ACC112 (cell line): ENCODE data around the gene AAK1.
"Not testable (repeated sequence)": the region's sequence is repeated elsewhere in the genome, so short reads cannot be mapped to it uniquely, and the experiment has no call there.

Source experiments
- H2AFZ ChIP-seq: fragments of 200-600 bp; sonication (generic); one replicate; pipeline ENCODE4 v1.6.0; 2017; ENCODE audit warnings: antibody characterized with exemption, low read length; ENCODE audit not compliant: unreplicated experiment
- H3K27ac ChIP-seq: fragments of 200-600 bp; sonication (generic); 2 replicates; pipeline ENCODE4 v1.5.1; 2014; ENCODE audit warnings: low read depth, mild to moderate bottlenecking, antibody characterized with exemption, low read length, moderate library complexity
- H3K27me3 ChIP-seq: fragments of 200-600 bp; sonication (generic); 2 replicates; pipeline ENCODE4 v1.6.1; 2014; ENCODE audit warnings: mild to moderate bottlenecking, antibody characterized with exemption, low read length, moderate library complexity, mixed read lengths; ENCODE audit not compliant: insufficient read depth
- H3K36me3 ChIP-seq: fragments of 200-600 bp; sonication (generic); 2 replicates; pipeline ENCODE4 v1.6.1; 2016; ENCODE audit warnings: mild to moderate bottlenecking, antibody characterized with exemption, low read length, moderate library complexity, mixed read lengths; ENCODE audit not compliant: insufficient read depth
- H3K4me1 ChIP-seq: fragments of 200-600 bp; sonication (generic); one replicate; pipeline ENCODE4 v1.6.1; 2016; ENCODE audit warnings: low read length, mixed read lengths; ENCODE audit not compliant: insufficient read depth, unreplicated experiment, control insufficient read depth
- H3K4me3 ChIP-seq: fragments of 200-600 bp; sonication (generic); 2 replicates; pipeline ENCODE4 v1.5.1; 2014; ENCODE audit warnings: mild to moderate bottlenecking, low read depth, low read length
- H3K79me2 ChIP-seq: fragments of 200-600 bp; sonication (generic); one replicate; pipeline ENCODE4 v1.6.0; 2016; ENCODE audit warnings: low read length; ENCODE audit not compliant: control insufficient read depth, unreplicated experiment, insufficient read depth

AAK1 gene

DNA sequence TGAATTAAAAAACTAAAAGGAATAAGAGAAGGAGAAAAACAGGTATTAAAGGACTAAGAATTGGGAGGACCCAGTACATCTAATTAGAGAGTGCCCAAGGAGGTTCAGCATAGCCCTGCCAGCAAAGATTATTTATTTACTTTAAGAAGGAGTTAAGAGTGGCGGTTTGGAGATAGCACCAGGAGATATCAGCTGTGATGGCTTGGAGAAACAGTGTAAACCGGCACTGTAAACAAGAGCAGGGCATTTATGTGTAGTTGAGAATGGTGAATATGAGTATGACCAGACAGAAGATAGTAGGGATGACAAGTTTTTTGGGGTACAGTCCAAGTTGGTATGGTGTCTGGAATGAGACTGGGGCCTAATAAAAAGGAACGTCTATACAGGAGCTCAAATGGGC, 199.9 kb downstream of the AAK1 start:
- H2AFZ ChIP-seq, H3K27ac ChIP-seq, H3K4me1 ChIP-seq, H3K4me3 ChIP-seq, H3K79me2 ChIP-seq, H3K27me3 ChIP-seq, H3K36me3 ChIP-seq: not testable (repeated sequence)

DNA sequence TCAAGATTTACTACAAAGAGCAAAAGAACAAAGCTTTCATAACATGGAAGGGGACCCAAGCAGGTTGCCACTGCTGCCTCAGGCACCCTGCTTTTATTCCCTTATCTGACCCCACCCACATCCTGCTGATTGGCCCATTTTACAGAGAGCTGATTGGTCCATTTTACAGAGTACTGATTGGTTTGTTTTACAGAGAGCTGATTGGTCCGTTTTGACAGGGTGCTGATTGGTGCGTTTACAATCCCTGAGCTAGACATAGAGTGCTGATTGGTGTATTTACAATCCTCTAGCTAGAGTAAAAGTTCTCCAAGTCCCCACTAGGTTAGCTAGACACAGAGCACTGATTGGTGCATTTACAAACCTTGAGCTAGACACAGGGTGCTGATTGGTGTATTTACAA, 204.0 kb downstream of the AAK1 start:
- peaks cover 21% of the 10 kb centered on the region for H3K4me1 ChIP-seq
- H2AFZ ChIP-seq, H3K4me3 ChIP-seq, H3K27ac ChIP-seq, H3K36me3 ChIP-seq, H3K27me3 ChIP-seq: not testable (repeated sequence)
- peaks cover 26% of the 10 kb centered on the region for H3K79me2 ChIP-seq

DNA sequence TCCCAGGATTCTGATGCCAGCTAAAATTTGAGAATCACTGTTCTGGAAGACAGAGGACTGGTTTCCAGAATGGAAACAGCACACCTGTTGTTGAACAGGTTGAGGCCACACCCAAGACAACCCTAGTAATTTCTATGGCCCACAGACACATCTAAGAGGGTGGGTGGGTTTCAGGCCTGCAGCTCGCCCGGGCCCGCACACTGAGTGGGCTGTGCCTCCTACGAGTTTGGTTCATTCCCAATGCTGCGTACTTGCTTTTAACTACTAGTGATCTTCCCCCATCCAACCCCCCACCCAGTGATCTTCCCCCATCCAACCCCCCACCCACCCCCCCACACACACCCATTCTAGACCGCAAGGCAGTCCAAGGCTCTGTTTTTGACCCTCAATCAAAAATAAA, 205.0 kb downstream of the AAK1 start:
- H2AFZ ChIP-seq, result no peak overlapping the region
- H3K27ac ChIP-seq, result no peak overlapping the region; the same call in 1 of the 2 replicates
- peaks cover 27% of the 10 kb centered on the region for H3K79me2 ChIP-seq
- H3K4me1 ChIP-seq, result peaks cover 21% of the 10 kb centered on the region
- H3K4me3 ChIP-seq, result no peak overlapping the region
- no peaks in the 10 kb centered on the region for H3K27me3 ChIP-seq
- H3K36me3 ChIP-seq, result no peaks in the 10 kb centered on the region

DNA sequence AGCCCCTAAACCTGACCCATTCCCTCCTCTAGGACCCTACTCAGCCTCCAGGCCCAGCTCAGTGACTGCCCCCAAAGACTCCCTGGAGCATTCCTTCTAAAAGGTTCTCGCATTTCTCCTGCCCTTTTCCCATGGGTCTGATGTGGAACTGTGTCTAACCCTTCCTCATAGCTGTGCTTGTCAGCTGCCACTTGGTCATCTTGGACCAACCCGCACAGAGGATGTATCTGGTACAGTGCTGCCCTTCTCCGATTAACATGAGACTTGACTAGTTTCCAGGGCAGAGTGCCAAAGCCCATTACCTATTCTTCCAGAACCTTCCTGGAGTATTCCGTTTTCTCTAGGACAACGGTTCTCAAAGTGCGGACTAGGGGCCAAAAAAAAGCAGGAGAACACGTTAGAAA, 205.8 kb downstream of the AAK1 start:
- Histone ChIP-seq H2AFZ (peak overlapping the region; percentile 92), H3K4me1 (peaks cover 21% of the 10 kb centered on the region), H3K27me3 (no peaks in the 10 kb centered on the region), H3K36me3 (no peaks in the 10 kb centered on the region), H3K79me2 (peaks cover 27% of the 10 kb centered on the region), H3K4me3 (peak overlapping the region; percentile 99), H3K27ac (peak overlapping the region; percentile 78)

DNA sequence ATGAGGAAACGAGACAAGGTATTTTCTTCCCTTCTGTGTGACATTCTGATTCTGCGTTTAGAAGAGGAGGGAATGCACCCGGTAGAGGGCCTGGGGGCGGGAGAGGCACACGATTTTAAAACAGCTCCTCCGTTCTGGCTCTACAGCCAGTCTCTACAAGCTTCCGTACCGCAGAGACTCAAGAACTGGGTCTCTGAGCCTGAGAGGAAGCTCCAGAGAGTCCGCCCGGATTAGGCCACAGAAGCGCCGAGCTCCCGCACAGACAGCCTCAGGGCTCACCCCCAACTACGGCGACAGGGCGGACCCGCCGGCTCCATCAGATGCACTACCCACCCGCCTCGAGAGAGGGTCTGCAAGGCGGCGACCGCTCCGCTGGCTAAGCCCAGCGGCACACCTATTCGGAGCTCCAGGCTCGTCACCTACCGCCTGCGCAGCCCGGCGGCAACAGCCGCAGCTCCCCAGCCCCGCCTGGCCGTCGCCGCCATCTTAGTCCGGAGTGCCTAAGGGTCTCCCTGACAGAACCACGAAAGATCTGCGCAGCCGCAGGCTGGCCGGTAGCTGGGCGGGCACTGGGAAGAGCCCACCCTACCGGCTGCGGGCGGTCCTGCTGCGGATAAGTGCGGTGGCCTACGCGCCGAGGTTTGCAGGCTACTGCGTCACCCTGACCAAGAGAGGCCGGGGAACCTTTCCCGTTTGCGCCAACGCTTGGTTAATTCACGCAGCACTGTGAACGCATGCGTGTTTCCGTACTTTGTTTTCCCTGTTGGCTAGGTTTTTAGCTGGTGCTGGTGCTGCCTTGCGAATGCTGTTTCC, 206.4 kb downstream of the AAK1 start, which contains the start of gene NFU1:
TSS of gene NFU1 (minus strand) at position 498 of the 813 bp plus-strand sequence. CDS start at position 485, 13 bp downstream.
- Histone ChIP-seq H3K27ac (peak within 1 kb of the TSS; percentile 78), H3K36me3 (no peaks in the 10 kb centered on the region), H2AFZ (peak within 1 kb of the TSS; percentile 93), H3K4me3 (peak within 1 kb of the TSS; percentile 99), H3K79me2 (peaks cover 27% of the 10 kb centered on the region), H3K4me1 (peaks cover 21% of the 10 kb centered on the region), H3K27me3 (no peaks in the 10 kb centered on the region)

DNA sequence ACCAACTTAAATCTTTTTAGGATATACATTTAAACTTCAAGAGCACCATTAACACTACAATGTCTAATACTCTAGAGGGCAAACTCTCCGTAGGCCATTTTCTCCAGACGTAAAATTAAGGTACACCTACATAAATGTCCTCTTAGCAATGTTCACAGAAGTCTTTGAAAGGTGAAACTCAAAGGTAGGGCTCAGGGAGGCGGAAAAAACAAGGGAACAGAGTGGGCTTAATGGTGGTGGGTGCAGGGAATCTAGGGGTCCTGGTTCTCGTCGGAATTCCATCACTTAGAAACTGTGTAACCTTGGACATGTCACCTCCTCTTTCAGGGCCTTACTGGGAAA, 207.0 kb downstream of the AAK1 start:
- Histone ChIP-seq H3K4me1 (peaks cover 21% of the 10 kb centered on the region), H2AFZ (peak overlapping the region; percentile 93), H3K4me3 (peak overlapping the region; percentile 99), H3K79me2 (peaks cover 27% of the 10 kb centered on the region), H3K27ac (peak overlapping the region; percentile 78), H3K27me3 (no peaks in the 10 kb centered on the region), H3K36me3 (no peaks in the 10 kb centered on the region)

DNA sequence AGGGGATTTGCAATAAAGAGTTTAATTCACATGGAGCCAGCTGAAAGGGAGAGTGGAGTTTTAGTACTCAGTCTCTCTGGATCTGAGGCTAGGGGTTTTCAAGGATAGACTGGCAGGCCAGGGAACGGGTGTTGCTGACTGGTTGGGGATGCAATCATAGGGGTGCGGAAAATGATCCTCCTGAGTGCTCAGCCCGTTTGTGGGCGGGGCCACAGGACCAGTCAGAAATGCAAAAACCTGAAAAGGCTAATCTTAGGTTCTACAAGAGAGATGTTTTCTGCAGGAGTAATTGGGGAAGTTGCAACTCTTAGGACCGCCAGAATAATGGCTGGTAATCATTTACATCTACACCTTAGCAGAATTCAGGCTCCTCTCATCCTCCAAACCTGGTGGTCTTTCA, 208.8 kb downstream of the AAK1 start:
- Histone ChIP-seq H3K4me3 (no peak overlapping the region), H3K27ac (no peak overlapping the region), H3K36me3 (peaks cover 2% of the 10 kb centered on the region; the same call in 1 of the 2 replicates), H3K4me1 (peaks cover 21% of the 10 kb centered on the region), H3K27me3 (no peaks in the 10 kb centered on the region), H2AFZ (no peak overlapping the region), H3K79me2 (peaks cover 27% of the 10 kb centered on the region)

DNA sequence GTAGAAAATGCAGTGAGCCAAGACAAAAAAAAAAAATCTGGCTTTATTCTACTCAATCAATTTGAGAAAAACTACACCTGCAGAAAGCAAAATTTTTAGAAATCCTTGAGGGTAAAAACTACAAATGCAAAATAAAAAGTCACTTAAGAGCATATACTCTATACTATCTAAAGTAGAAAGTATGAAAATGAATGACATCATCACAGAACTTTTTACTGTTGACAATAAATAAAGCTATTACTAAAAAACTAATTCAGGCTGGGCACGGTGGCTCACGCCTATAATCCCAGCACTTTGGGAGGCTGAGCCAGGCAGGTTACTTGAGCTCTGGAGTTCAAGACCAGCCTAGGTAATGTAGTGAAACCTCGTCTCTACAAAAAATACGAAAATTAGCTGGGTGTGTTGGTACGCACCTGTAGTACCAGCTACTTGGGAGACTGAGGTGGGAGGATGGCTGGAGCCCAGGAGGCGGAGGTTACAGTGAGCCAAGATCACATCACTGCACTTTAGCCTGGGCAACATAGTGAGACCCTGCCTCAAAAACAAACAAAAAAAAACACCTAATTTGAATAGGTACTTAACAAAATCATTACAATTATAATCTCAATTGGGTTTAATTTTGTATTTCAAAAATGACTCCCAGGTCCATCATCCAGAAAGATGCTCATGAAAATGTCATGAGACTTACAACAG, 213.9 kb downstream of the AAK1 start:
- H3K27ac ChIP-seq, result no peak overlapping the region
- H3K36me3 ChIP-seq, result peaks cover 2% of the 10 kb centered on the region; the same call in 1 of the 2 replicates
- no peaks in the 10 kb centered on the region for H3K27me3 ChIP-seq
- no peak overlapping the region for H2AFZ ChIP-seq
- H3K4me3 ChIP-seq, result no peak overlapping the region
- H3K79me2 ChIP-seq, result peaks cover 3% of the 10 kb centered on the region
- peaks cover under 1% of the 10 kb centered on the region for H3K4me1 ChIP-seq

DNA sequence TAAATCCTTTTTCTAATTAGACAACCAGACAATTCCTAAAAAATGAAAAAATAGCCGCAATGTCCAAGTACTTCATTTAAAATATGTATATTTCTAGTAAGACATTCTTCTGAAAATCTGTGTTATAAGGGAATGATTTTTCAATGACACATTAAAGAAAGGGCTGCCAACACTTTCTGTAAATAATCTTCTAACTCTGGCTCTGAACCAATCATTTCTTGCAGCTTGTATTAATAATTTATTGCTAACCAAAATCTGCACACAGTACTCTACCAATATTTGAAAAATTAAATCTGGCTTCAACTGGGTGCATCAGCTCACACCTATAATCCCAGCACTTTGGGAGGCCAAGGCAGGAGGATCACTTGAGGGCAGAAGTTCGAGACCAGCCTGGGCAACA, 214.6 kb downstream of the AAK1 start:
- H2AFZ ChIP-seq, result no peak overlapping the region
- H3K36me3 ChIP-seq, result peaks cover 2% of the 10 kb centered on the region; the same call in 1 of the 2 replicates
- no peaks in the 10 kb centered on the region for H3K27me3 ChIP-seq
- H3K79me2 ChIP-seq, result no peaks in the 10 kb centered on the region
- H3K4me3 ChIP-seq, result no peak overlapping the region
- H3K4me1 ChIP-seq, result no peaks in the 10 kb centered on the region
- H3K27ac ChIP-seq, result no peak overlapping the region

DNA sequence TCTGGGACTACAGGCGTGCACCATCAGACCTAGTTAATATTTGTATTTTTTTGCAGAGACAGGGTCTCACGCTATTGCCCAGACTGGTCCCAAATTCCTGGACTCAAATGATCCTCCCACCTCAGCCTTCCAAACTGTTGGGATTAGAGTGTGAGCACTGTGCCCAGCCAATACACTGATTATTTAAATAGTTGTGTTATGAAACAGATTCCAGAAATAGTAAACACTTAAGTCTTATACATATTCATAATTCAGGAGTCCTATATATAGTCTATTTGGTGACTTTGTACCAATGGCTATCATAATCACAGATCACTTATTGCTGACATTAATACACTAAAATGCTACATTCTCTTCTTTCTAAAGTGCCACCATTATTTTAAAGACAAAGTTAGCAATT, 219.1 kb downstream of the AAK1 start:
- H3K36me3 ChIP-seq, result no peaks in the 10 kb centered on the region
- H3K4me3 ChIP-seq, result no peak overlapping the region
- H3K27ac ChIP-seq, result no peak overlapping the region
- no peak overlapping the region for H2AFZ ChIP-seq
- H3K4me1 ChIP-seq, result no peaks in the 10 kb centered on the region
- H3K79me2 ChIP-seq, result no peaks in the 10 kb centered on the region
- H3K27me3 ChIP-seq, result no peaks in the 10 kb centered on the region

DNA sequence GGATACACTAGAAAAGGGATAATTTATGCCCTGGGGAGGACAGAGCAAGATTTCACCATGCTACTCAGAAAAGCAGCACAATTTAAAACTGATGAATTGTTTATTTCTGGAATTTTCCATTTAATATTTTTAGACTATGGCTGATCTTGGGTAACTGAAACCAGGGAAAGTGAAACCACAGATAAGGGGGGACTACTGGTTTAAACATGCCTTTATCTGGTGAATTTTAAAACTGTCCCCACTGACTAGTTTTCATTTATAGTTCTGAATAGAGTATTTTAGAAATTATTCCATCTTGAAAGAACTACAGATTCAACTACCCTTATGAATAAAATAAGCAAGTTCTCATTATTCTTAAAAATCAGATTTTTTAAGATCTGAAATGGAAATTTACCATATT, 221.3 kb downstream of the AAK1 start:
- H2AFZ ChIP-seq, result no peak overlapping the region
- no peaks in the 10 kb centered on the region for H3K79me2 ChIP-seq
- no peaks in the 10 kb centered on the region for H3K4me1 ChIP-seq
- no peaks in the 10 kb centered on the region for H3K27me3 ChIP-seq
- H3K4me3 ChIP-seq, result no peak overlapping the region
- 0 out of 2 replicates have a peak, but pooled peaks cover 4% of the 10 kb centered on the region for H3K36me3 ChIP-seq
- no peak overlapping the region for H3K27ac ChIP-seq
